ENCODE data around the gene CD33. TPM values are rescaled to one million over a fixed set of nuclear protein-coding genes. Genes with fewer than 3 reads are reported as not detected.

CD33 gene
- total RNA-seq, 4 donors from 2014 or later, result 0.30 to 6.7 (median 0.58) TPM

Small RNA genes within 50 kb of the gene (small RNA-seq; reads per million reads assigned to genes)
- 0 reads per million in 4 donors for gene MIR8074

Other genes starting within 250 kb of the CD33 start
- 100 to 1,000 TPM in 3 of 4 donors, 1 to 10 TPM in 1; 9.5 to 309 (median 198) TPM for gene KLK7, start 241.2 kb upstream of the CD33 start, total RNA-seq
- gene KLK8, start 223.5 kb upstream of the CD33 start, total RNA-seq, result 100 to 1,000 TPM in 3 of 4 donors, 10 to 100 TPM in 1; 32.8 to 235 (median 191) TPM
- 100 to 1,000 TPM in 3 of 4 donors, 10 to 100 TPM in 1; 73.4 to 816 (median 310) TPM for gene KLK10, start 205.4 kb upstream of the CD33 start, total RNA-seq
- 100 to 1,000 TPM; 171 to 460 (median 244) TPM for gene KLK11, start 198.5 kb upstream of the CD33 start, total RNA-seq
- gene KLK12, start 190.1 kb upstream of the CD33 start, total RNA-seq, result 100 to 1,000 TPM in 2 of 4 donors, 10 to 100 TPM in 2; 16.2 to 231 (median 115) TPM
- gene KLK13, start 160.0 kb upstream of the CD33 start, total RNA-seq, result 100 to 1,000 TPM; 163 to 973 (median 600) TPM
- gene KLK14, start 142.2 kb upstream of the CD33 start, total RNA-seq, result under 1 TPM in 1 of 4 donors, not detected in 3; 0.66 TPM
- gene CTU1, start 116.7 kb upstream of the CD33 start, total RNA-seq, result 10 to 100 TPM; 10.8 to 18.6 (median 13.5) TPM
- 1 to 10 TPM in 3 of 4 donors, under 1 TPM in 1; 0.49 to 4.4 (median 2.4) TPM for gene SIGLEC9, start 100.2 kb upstream of the CD33 start, total RNA-seq
- 1 to 10 TPM in 1 of 4 donors, under 1 TPM in 2, not detected in 1; 0.13 to 3.8 (median 0.32) TPM for gene SIGLEC7, start 82.8 kb upstream of the CD33 start, total RNA-seq
- not detected for gene SIGLECL1, start 26.0 kb downstream of the CD33 start, total RNA-seq
- not detected for gene IGLON5, start 86.6 kb downstream of the CD33 start, total RNA-seq
- gene VSIG10L, start 117.1 kb downstream of the CD33 start, total RNA-seq, result 100 to 1,000 TPM in 1 of 4 donors, 10 to 100 TPM in 3; 36.4 to 201 (median 50.6) TPM
- gene ETFB, start 141.3 kb downstream of the CD33 start, total RNA-seq, result 100 to 1,000 TPM; 104 to 215 (median 157) TPM
- gene CLDND2, start 143.9 kb downstream of the CD33 start, total RNA-seq, result not detected
- 1 to 10 TPM in 2 of 4 donors, under 1 TPM in 1, not detected in 1; 0.50 to 2.5 (median 2.2) TPM for gene NKG7, start 147.6 kb downstream of the CD33 start, total RNA-seq
- not detected for gene LIM2, start 162.9 kb downstream of the CD33 start, total RNA-seq
- gene C19orf84, start 165.5 kb downstream of the CD33 start, total RNA-seq, result not detected
- 10 to 100 TPM in 1 of 4 donors, 1 to 10 TPM in 3; 2.0 to 17.0 (median 2.9) TPM for gene SIGLEC10, start 192.6 kb downstream of the CD33 start, total RNA-seq
- gene SIGLEC8, start 233.4 kb downstream of the CD33 start, total RNA-seq, result 1 to 10 TPM in 2 of 4 donors, under 1 TPM in 2; 0.31 to 2.5 (median 0.94) TPM

All from esophagus squamous epithelium (tissue), 4 donors.